NCI-H526 treated with DMSO at 0.1 percent for 48 hours (cell line): Measurements from ENCODE around the gene CLDN24.
A peak's percentile ranks its signal among the peaks of the same experiment; 100 is the strongest.

Experiments
- DNase-seq: peaks from one replicate; lab custom pipeline; 2025; lab: John Stamatoyannopoulos, UW

CLDN24 gene

DNA sequence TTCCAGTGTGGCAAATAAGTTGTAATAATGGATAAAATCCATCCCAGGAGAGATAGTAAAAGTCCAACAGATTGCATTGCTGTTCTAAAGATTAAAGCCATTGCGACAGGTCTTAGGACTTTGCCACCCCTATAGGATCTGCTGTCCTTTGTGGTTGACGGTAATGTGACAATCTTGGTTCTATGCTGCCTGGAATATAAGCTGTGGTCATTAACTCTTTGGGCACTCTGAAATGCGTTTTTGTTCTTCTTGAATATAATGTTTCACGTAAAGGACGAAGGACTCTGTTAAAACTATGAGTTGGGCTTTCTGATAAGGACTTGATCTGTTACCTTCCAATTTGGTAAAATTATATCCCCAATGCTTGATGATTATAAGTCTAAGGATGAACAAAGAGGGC lies at the start of gene CLDN24:
Gene CLDN24, minus strand, starts transcription at position 101 of the 400 bp plus-strand sequence. Its CDS starts 0 bp downstream, at position 101.
- no peak for DNase-seq

DNA sequence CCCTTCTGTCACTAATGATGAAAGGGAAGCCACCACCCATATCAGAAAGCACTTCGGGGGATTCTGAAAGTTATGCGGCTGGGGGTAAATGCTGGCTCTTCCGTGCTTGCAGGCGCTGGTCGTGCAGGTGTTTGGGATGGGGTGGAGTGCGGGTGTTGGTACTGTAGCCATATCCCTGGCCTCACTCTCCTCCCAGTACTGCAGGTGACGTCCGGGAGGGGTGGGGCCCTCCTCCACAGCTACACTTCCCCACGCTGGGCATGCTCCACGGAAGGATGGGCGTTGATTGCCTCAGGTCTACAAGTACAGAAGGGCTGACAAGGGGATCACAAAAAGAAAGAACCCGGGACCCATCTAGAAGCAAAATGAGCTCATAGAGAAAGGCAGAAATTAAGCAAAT lies 48.6 kb upstream of the CLDN24 start:
- no peak for DNase-seq

DNA sequence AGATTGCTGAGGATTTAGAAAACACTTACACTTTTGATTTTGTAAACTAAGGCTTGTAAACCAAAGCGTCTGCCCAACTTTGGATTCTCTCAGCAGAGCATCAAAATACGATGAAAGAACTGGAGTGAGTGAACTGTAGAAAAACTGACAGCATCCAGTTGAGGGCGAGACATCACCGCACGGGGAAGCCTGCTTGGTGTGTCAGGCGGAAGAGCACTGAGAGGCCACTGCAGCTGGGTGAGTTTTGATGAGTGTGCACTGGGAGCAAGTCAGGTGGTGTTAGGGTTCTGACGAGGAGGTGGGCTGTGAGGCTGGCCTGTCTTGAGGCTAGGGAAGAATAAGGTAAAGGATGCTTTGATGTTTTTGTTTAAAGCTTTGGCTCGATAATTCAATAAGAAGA lies 46.8 kb upstream of the CLDN24 start:
- no peak for DNase-seq

DNA sequence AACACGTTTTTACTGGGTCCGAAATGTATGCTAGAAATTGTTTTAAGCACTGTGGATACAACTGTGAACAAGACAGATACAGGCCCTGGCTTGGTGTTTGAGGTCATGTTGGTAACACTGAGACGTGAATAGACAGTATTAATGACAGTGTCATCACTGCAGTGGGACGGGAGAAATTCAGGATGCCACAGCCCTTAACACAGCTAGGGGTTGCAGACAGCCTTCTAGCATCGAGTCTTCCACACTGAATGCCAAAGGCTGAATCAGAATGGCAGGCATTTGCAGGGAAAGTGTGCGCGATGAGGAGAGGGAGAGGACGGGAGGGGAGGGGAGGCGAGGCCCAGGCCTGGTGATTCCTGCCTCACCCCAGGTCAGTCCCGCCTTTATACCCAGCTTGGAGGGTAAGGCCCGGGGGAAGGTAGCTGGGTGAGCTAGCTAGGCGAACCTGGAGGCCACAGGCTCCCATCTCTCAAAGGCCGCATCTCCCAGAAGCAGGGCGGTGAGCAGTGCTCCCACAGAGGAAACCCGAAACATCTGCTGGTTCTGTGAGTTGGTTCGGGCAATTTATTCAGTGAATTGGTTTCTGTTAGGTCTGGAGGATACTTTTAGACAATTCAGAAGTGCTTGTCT lies 44.1 kb upstream of the CLDN24 start:
- no peak for DNase-seq

DNA sequence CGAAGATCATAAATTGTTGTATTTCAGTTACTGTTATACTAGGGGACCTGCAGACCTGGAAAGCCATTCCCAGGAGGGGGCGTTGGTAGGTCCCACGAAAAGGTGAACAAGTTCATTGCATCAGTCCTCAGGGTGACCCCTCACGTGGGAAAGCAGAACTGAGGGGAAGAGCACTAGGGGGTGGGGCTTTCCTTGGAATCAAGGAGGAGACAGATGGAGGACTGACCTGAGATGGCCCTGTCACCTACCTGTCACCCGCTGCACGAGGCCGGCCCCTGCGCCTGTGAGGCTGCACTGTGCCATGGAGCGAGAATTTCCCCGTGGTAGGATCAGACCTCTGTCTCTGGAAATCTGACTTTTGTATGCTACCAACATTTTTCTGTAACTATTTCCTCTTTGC lies 41.8 kb upstream of the CLDN24 start:
- no peak for DNase-seq

DNA sequence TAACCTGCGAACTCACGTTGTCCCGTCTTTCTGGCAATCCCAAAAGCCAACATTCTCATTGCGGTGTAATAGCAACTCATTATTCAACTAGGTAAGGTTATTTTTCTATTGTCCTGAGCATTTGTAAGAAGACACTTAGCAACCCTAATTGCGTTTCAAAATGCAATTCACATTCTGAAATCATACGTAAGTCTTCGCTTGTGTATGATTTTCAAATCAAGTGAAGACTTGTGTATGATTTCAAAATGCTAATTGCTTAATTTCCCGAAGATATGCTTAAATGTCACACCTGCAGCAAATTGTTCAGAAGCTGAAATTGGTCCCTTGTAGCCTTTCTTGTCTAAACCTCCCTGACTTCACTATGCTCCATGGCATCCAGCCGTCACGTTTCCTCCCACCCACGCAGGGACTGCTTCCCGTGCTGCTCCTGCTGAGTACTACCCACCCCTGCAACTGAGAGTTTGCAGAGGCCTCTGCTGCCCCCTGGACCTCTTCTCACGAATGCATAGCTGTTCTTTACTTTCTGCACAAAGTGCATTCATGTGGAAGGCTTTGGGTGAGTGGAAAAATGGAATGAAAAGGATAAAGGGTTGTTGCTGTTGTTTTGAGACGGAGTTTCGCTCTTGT lies 40.8 kb upstream of the CLDN24 start:
- no peak for DNase-seq

DNA sequence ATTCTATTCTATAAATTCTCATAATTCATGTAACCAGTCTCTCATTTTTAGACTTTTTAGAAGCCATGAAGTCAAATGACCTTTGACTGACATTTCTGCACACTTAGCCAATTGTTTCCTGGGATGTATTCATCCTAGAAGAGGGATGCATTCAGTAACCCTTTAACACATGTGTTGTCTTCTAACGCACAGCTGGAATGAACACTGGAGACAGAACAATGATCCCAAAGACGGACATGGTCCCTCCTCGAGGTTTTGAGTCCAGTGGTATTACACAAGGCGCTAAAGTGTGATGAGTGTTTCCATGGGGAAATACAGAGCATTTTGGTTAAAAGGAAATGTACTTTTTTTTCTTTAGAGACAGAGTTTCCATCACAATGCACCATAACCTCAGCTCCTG lies 39.8 kb upstream of the CLDN24 start:
- no peak for DNase-seq

DNA sequence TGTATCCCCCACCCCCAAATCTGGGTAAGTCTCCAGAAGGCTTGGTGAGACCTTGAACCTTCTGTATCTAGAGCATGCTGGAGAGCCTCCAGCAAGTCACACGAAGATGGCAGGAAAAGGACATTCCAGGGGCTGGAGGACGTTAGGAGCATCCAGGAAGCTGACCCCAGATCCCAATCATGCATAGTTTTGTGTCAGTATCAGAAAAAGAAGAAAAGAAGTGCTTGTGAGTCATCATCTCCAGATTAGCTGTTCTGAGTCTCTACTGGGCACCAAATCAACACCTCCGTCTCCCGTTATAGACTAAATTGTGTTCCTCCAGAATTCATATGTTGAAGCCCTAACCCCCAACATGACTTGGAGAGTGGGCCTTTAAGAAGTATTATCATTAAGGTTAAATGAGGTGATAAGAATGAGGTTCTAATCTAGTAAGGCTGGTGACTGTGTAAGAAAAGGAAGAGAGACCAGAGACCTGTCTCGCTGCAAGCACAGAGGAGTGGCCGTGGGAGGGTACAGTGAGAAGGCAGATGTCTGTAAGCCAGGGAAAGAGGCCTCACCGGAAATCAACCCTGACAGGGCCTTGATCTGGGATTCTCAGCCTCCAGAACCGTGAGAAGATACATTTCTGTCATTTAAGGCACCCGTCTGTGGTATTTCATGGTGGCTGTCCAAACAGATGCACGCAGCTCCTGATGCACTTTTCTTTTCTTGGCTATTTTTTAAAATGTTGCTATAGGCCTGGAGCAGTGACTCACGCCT lies 38.1 kb upstream of the CLDN24 start:
- DNase-seq: no peak

DNA sequence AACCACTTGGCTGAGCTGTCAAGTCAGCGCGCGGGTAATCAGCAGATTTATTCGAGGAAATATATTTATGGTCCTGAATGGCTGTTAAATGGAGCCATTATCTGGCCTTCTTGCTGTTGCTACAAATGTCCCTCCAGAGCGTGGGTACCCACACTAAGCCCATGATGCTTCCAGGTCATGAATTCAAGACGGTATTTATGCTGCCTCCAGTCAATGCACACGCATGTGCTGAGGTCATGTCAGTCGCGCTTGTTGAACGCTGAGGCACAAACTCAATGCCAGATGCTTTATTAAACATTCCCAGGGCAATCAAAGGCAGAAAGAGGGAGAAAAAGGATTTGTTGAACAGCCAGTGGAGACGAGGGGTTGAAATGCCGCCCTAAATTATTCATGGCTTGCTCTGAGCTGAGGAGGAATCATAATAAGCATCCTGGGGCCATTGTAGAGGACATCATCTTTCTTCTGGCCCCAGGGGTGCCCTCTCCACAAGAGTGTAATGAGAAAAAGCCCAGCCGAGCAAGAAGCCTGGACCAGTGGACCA lies 36.1 kb upstream of the CLDN24 start:
- DNase-seq: no peak

DNA sequence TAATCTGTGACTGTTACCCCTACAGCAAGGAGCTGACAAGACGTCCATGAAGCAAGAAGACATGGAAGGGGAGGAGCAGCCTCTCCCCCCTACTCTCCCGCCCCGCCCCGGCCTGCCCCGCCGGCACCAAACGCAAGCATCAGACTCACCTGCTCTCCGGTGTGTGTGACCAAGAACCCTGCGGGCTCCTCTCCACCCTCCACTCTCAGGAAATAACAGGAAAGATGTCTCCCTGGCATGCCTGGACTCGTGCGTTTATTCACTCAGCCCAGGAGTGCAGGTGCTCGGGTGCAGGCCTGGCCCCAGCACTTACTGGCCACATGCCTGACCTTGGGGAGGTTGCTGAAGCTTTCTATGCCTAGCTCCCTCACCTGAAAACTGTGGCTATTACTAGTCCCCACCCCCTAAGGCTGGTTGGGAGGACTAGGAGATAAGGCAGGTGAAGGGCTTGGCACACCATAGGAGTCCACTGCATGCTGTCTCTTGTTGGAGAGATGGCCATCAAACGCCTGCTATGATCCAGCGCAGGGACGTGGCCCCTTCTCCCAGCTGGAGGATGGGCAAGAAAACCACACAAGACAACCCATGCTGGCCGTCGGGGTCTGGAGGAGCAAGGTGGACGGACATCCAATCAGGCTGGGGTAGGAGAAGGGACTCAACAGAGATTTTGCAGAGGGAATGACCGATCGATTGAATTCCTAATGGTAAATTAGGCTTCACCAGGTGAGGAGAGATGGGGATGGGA lies 34.9 kb upstream of the CLDN24 start:
- DNase-seq: no peak

DNA sequence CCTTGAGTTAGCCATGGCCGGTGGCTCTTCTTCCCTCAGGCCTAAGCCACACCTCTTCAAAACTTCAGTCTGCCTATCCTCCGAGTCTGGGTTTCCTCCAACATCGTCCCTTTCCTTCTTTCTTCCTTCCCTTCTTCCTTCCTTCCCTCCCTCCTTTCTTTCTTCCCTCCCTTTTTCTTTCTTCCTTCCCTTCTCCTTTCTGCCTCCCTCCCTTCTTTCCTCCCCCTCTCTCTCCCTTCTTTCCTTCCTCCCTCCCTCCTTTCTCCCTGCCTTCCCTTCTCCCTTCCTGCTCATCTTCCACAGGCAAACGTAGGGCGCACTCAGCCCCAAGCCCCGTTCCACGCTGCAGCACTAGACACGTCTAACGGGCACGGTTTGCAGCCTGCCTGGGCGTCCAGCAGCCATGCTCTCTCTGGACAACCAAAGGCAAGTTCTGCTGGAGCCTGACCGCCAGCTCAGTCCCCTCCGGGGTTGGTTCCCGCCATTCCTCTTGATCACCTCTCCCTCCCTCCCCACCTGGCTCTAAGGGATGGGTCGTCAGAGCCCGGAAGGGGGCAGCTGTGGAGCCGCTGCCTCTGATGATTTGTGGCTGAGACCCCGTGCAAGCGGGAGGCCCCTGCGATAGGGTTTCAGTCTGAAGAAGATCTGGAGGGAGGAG lies 34.1 kb upstream of the CLDN24 start:
- DNase-seq: no peak

DNA sequence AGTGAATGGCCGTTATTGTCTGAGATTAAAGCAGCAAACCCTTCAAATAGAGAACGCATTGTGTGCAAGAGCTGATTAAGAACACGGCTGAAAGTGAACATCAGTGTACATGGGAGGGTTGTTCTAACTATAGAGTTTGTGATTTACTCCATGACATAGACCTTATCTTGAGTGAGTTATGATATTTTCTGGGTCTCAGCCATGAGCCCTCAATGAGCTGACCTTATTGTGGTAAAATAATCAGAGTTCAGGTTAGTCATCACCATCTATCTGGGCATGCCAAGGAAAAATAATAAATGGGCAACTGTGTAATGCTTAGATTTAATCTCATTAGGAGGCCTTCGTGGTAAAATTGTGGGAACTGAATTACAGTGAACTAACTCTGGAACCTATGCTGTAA lies 33.2 kb upstream of the CLDN24 start:
- DNase-seq: no peak

DNA sequence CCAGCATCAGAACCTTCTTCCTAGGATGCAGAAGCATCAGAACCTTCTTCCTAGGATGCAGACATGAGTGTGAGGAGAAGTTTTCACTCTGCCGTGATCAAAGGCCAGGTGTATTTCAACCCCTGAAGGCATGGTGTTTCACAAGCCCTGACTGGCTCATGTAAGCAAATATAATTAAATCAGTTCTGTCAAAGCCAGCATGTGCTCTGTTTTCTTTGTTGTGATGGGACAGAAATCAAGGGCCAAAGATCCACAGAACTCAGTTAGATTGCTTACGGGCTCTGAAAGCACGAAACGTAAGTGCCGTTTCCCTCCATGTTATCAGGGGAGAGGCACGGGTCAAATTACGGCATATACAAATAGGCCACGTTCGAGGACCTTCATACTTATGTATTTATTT lies 32.0 kb upstream of the CLDN24 start:
- DNase-seq: peak; percentile 68

DNA sequence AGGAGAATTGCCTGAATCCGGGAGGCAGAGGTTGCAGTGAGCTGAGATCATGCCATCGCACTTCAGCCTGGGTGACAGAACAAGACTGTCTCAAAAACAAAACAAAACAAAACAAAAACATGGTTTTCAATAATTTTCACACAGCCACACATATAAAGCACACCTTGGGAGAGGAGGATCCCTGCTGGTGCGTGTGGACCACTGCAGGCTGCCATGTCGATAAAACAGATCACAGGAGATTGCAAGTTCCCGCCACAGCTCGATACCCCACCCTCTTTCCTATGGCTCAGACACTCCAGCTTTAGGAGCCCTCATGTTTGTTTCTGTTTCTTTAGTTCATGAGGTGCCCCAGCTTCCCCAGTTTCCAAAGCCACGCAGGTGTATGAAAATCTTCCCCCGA lies 31.3 kb upstream of the CLDN24 start:
- DNase-seq: no peak

DNA sequence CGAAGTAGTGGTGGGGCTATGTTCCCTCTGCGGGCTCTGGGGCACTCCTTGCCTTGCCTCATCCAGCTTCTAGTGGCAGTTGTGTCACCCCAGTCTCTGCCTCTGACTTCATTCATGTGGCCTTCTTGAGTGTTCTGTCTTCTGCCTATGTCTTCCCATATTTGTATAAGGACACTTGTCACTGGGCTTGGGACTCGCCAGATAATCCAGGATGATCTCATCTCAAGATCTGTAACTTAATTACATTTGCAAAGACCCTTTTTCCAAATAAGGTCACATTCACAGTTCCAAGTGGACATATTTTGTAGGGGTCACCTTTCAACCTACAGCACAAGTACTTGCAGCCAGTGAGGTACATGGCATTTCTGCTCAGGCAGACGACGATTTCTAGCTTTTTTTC lies 30.3 kb upstream of the CLDN24 start:
- no peak for DNase-seq

DNA sequence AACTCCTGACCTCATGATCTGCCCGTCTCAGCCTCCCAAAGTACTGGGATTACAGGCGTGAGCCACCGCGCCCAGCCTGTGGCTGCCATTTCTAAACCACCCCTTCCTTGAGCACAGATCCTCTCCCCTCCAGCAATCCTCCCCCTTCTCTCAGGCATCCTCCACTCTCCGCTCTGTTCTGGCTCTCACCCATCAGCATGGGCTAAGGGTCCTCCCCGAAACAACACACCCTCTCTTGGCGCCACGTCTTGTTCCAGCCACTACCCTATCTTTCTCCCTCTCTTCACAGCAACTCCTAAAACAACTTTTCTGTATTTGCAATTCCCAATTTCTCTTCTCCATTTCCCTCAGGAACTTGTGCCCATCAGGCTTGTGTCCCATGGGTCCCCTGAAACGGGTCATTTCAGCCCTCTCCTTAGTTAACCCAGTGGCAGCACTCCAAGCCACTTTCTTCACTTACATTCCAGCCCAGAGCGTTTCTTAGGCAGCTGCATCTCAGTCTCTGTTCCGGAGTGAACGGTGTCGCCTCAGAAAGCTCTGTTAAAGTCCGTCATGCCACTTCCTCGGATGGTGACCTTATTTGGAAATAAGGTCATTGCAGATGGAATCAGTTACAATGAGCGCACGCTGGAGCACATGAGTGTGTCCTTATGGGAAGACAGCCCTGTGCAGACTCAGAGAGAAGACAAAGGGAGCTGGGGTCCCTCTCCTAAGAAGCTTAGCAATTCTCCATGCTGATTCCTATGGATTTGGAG lies 28.3 kb upstream of the CLDN24 start:
- no peak for DNase-seq

DNA sequence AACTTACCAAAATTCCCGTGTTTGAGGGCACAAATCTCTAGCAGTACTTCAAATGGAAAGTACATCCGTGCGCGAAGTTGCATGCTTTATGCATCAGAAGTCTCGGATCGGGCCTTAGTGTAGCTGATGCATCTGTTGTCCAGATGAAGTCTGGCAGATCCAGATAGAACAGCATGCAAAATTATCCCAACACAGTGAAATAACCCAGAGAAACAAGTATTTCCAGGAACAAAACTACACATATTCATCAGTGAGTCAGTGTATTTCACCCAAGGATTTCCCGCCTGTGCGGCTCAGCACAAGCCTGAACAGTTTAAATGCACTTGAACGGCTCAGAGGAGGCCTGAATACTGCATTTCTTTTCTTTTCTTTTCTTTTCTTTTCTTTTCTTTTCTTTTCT lies 27.4 kb upstream of the CLDN24 start:
- no peak for DNase-seq

DNA sequence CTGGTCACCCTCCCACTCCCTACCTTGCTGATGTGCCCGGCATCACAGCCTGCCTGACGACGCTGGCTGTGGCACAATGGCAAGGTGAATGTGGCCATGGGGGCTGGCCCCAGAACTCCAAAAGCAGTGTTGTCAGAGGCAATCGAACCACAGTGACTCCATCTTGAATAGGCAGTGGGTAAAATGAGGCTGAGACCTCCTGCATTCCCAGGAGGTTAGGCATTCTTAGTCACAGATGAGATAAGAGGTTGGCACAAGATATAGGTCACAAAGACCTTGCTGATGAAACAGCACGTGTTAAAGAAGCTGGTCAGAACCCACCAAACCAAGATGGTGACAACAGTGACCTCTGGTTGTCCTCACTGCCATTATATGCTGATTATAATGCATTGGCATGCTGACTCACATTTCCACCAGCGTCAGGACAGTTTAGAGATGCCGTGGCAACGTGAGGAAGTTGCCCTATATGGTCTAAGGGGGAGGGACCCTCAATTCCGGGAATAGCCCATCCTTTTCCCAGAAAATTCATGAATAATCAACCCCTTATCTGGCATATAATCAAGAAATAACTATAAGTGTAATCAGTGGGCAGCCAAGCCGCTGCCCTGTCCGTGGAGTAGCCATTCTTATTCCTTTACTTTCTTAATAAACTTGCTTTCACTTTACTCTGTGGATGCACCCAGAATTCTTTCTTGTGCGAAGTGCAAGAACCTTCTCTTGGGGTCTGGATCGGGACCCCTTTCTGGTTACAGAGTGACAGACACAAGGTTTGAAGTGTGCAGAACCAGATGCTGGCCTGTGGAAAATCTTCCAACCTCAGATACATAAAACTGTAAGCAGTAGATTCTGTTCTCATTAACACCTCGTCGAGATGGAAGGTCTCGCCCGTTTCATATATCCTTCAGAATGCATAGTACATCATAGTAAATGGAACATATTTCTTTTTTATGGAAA lies 26.8 kb upstream of the CLDN24 start:
- no peak for DNase-seq

DNA sequence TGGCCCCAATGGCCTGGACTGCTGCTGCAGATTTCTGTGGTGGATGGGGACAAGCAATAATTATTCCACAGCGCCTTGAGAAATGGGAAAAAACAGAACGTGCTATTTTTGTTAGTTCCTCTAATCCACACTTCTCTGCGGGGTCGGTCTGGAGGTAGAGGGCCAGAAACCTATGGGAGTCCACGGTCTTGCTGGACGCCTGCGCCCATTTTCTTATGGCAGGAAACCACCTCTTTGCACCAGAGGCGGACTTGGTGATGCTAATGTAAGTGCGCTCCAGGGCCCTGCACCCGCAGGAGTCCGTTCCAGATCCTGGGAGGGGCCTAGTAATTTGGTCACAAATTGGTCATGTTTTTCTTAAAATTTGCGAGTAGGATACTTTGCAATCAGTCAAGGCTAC lies 25.9 kb upstream of the CLDN24 start:
- no peak for DNase-seq

DNA sequence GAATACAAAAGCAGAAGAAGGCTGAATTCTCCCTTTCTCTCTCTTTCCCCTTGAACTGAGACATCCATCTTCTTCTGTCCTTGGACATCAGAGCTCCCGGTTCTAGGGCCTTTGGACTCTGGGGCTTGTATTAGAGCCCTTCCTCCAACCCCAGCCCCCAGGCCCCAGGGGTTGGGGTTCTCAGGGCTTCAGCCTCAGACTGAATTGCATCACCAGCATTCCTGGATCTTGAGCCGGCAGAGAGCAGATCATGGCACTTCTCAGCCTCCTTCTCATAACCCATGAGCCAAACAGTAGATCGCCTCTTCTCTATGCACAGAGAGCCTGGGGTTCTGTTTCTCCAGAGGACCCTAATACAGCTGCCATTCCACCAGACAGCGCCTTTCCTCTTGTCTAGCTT lies 25.3 kb upstream of the CLDN24 start:
- DNase-seq: no peak
